Activated CD8-positive, alpha-beta memory T cell treated with anti-CD3 and anti-CD28 coated beads, Interleukin-2, amount 10 ng/mL, durations not matched to agents 7 days and 5 days (primary cell): ENCODE results near the gene WSB1. TPM values are rescaled to one million over a fixed set of nuclear protein-coding genes. Genes with fewer than 3 reads are reported as not detected.
"Not testable (repeated sequence)": the region's sequence is repeated elsewhere in the genome, so short reads cannot be mapped to it uniquely, and the experiment has no call there.

Experiments
- ATAC-seq: fragments of 150-1000 bp; cut with Tn5 transposase; one replicate; pipeline ENCODE4 v1.10.0; 2021; ENCODE audit warnings: moderate library complexity
- CTCF ChIA-PET: fragments of 350-600 bp; sonication (Branson Sonifier 250); formaldehyde crosslinking; loops from one replicate; lab custom pipeline; 2021; ENCODE audit warnings: antibody characterized with exemption; lab: Charles Lee
- DNase-seq: peaks from one replicate; pipeline ENCODE4 v3.0.0-alpha.2; 2020
- H3K27ac Mint-ChIP-seq: one replicate; pipeline ENCODE4 v1.8.0; 2021; ENCODE audit warnings: mild to moderate bottlenecking, mixed read lengths
- H3K27me3 Mint-ChIP-seq: one replicate; pipeline ENCODE4 v1.8.0; 2021; ENCODE audit warnings: mixed read lengths
- H3K36me3 Mint-ChIP-seq: one replicate; pipeline ENCODE4 v1.8.0; 2021; ENCODE audit warnings: mild to moderate bottlenecking, mixed read lengths
- H3K4me1 Mint-ChIP-seq: one replicate; pipeline ENCODE4 v1.8.0; 2021; ENCODE audit warnings: mixed read lengths
- H3K4me3 Mint-ChIP-seq: one replicate; pipeline ENCODE4 v1.8.0; 2021; ENCODE audit warnings: mild to moderate bottlenecking, moderate library complexity, mixed read lengths
- H3K9me3 Mint-ChIP-seq: one replicate; pipeline ENCODE4 v1.8.0; 2022; ENCODE audit warnings: low read depth, mixed read lengths
- total RNA-seq, 2 experiments: library from RNA; stranded (reverse); gene quantifications; one replicate each; pipeline ENCODE4 v1.2.3, GENCODE V29; 2021

The WSB1 gene
- total RNA-seq, 2 experiments from 2014 or later, result 109 to 177 TPM

GRCh38 chr17:27264068-27264812 is 29.7 kb upstream of the WSB1 start:
- DNase-seq (no peak), ATAC-seq (no peak)
- no peaks in the 10 kb centered on the region for H3K36me3 Mint-ChIP-seq
- CTCF ChIA-PET, result no interaction called here
- H3K27ac Mint-ChIP-seq, result no peak overlapping the region
- H3K27me3 Mint-ChIP-seq, result peaks cover 23% of the 10 kb centered on the region
- H3K9me3 Mint-ChIP-seq, result no peaks in the 10 kb centered on the region
- H3K4me3 Mint-ChIP-seq, result no peak overlapping the region
- no peaks in the 10 kb centered on the region for H3K4me1 Mint-ChIP-seq

DNA sequence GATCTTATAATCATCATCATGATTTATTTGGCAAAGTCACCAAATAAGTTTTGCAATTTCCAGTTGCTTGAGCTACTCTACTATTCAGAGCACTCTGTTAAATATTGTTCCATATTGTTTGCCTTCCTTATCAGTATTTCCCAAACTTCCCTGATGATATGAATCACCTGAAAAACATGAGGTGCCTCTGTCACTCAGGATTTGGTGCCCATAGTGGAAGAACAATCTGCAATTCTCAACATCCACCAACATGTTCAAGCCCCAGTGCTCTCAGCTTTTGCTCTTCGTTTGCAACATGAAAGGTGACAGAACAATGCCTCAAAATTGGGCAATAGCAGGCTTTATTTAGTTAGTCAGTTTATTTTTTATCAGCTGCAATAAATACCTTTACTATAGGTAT is 28.6 kb upstream of the WSB1 start:
- Mint-ChIP-seq H3K27me3 (peaks cover 31% of the 10 kb centered on the region), H3K4me3 (no peak overlapping the region), H3K27ac (no peak overlapping the region), H3K36me3 (no peaks in the 10 kb centered on the region), H3K4me1 (no peaks in the 10 kb centered on the region), H3K9me3 (no peaks in the 10 kb centered on the region)
- ATAC-seq (no peak), DNase-seq (no peak)
- CTCF ChIA-PET, result interaction anchor here (1.6 kb wide), 1 partner anchor 68 kb away, joined by 5 read pairs; no protein-coding TSS in a partner anchor

- ATAC-seq, result no peak
- CTCF ChIA-PET, result interaction anchor here (1.6 kb wide), 1 partner anchor 67 kb away, joined by 5 read pairs; no protein-coding TSS in a partner anchor
- H3K27me3 Mint-ChIP-seq, result peaks cover 31% of the 10 kb centered on the region
- no peaks in the 10 kb centered on the region for H3K4me1 Mint-ChIP-seq
- DNase-seq, result no peak
- H3K9me3 Mint-ChIP-seq, result no peaks in the 10 kb centered on the region
- no peak overlapping the region for H3K27ac Mint-ChIP-seq
- H3K4me3 Mint-ChIP-seq, result no peak overlapping the region
- H3K36me3 Mint-ChIP-seq, result no peaks in the 10 kb centered on the region
Measured at GRCh38 chr17:27266228-27266627, 27.7 kb upstream of the WSB1 start.

DNA sequence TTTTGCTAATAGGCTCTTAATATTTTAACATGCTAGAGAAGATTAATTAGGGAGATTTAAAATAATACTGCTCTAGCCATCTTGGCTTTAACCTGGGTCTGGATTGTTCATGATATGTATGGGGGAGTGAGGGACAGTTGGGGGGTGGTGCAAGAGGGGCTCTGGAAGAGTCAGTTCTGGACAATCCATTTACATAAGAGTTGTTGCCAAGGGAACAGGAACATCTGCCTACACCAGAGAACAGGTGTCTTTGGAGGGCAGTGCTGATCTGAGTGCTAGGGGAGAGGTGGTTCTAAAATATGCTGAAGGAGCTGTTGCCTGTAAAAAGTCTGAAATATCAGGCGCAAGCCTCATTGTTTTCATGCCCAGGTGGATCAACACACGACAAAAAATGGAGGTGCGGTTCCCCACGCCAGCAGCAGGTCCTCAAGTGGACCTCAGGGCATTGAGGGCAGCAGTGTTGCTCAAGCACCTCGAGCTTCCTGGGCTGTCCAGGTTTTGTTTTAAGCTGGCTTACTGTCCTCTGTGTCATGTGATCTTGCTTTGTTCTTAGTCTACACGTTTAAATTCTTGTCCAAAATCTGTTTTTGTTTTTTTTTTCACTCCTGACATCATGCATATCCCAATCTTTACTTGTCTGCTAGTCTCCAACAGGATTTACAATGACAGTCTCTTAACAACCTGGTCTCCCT is 25.4 kb upstream of the WSB1 start:
- peaks cover 24% of the 10 kb centered on the region for H3K27me3 Mint-ChIP-seq
- no peaks in the 10 kb centered on the region for H3K36me3 Mint-ChIP-seq
- DNase-seq (no peak), ATAC-seq (no peak)
- CTCF ChIA-PET, result no interaction called here
- no peak overlapping the region for H3K4me3 Mint-ChIP-seq
- no peak overlapping the region for H3K27ac Mint-ChIP-seq
- no peaks in the 10 kb centered on the region for H3K9me3 Mint-ChIP-seq
- H3K4me1 Mint-ChIP-seq, result no peaks in the 10 kb centered on the region

DNA sequence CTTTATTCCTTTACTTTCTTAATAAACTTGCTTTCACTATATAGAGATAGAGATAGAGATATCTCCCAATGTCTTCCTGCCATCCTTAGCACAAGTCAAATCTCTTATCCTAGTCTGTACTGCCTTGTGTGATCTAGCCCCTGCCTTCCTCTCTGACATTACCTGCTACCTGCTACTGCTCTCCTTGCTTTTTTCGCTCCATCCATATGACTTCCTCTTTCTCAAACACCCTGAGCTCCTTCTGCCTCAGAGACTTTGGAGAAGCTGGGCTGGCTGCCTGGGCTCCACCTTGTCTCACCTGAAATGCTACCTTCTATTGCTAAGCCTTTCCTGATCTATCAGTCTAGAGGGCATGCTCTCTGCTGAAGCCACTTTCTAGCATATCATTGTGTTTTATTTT is 24.7 kb upstream of the WSB1 start:
- DNase-seq (no peak), ATAC-seq (no peak)
- Mint-ChIP-seq H3K9me3 (no peaks in the 10 kb centered on the region), H3K36me3 (no peaks in the 10 kb centered on the region), H3K4me3 (no peak overlapping the region), H3K4me1 (no peaks in the 10 kb centered on the region), H3K27ac (no peak overlapping the region), H3K27me3 (peaks cover 24% of the 10 kb centered on the region)
- CTCF ChIA-PET, result interaction anchor here (1.7 kb wide), 1 partner anchor 330 kb away, joined by 3 read pairs; no protein-coding TSS in a partner anchor

DNA sequence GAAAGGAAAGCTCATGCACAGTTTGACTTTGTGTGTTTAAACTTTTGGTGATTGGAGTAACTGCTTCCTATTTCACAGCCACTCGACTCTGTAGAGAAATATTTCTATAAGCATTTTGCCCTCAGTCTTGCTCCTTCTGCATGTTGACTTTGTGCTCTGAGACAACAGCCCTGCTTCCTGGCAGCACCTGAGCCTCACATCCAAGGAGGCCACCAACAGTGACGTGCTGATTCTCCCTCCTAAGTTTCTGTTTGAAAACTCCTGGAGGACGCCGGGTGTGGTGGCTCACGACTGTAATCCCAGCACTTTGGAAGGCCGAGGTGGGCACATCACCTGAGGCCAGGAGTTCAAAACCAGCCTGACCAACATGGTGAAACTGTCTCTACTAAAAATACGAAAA is 23.9 kb upstream of the WSB1 start:
- peaks cover 22% of the 10 kb centered on the region for H3K27me3 Mint-ChIP-seq
- no peaks in the 10 kb centered on the region for H3K36me3 Mint-ChIP-seq
- H3K4me3 Mint-ChIP-seq, result no peak overlapping the region
- no peaks in the 10 kb centered on the region for H3K9me3 Mint-ChIP-seq
- no peak overlapping the region for H3K27ac Mint-ChIP-seq
- no peak for DNase-seq
- no peak for ATAC-seq
- no peaks in the 10 kb centered on the region for H3K4me1 Mint-ChIP-seq
- CTCF ChIA-PET, result interaction anchor here (1.7 kb wide), 1 partner anchor 329 kb away, joined by 3 read pairs; no protein-coding TSS in a partner anchor

DNA sequence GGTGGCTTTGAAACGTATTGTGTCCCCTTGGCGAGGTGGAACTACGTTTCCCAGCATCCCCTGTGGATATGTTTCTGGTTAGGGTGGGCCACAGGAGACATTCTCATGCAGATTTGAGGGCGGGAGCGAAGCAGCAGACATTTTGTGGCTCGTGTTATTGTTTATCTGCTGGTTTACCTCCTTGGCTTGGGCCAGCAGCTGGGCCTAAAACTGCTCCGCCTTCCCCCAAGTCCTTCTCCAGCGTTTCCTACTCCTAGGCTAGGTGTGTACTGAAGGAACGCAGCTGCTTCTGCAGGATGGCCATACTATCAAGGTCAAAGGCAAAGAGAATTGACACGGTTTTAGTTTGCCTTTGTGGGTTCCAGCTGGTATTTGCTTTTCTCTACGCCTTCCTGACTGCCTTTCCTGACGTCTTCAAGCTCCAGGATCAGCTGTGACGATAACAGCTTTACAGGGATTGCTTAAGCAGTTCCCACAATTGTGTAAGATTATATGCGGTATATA is 17.2 kb upstream of the WSB1 start:
- Mint-ChIP-seq H3K36me3 (no peaks in the 10 kb centered on the region), H3K4me1 (no peaks in the 10 kb centered on the region), H3K27me3 (peaks cover 3% of the 10 kb centered on the region), H3K27ac (no peak overlapping the region), H3K4me3 (no peak overlapping the region), H3K9me3 (no peaks in the 10 kb centered on the region)
- no peak for DNase-seq
- no peak for ATAC-seq
- CTCF ChIA-PET, result interaction anchor here (1.1 kb wide), 2 partner anchors 16 to 56 kb away, joined by 3 to 4 read pairs; no protein-coding TSS in a partner anchor

DNA sequence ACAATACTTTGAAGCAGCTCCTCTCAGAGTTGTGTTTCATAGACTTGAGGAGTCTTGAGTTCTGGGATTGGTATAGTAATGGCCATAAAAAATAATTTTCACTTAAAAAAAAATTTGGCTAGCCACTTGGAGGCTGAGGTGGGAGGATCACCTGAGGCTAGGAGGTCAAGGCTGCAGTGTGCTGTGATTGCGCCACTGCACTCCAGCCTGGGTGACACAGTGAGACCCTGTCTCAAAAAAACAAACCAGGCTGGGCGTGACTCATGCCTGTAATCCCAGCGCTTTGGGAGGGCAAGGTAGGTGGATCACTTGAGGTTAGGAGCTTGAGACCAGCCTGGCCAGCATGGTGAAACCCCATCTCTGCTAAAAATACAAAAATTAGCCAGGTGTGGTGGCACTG is 14.8 kb upstream of the WSB1 start:
- ATAC-seq, DNase-seq, H3K36me3 Mint-ChIP-seq, H3K27ac Mint-ChIP-seq, H3K27me3 Mint-ChIP-seq, H3K4me1 Mint-ChIP-seq, H3K9me3 Mint-ChIP-seq, H3K4me3 Mint-ChIP-seq, CTCF ChIA-PET: not testable (repeated sequence)

DNA sequence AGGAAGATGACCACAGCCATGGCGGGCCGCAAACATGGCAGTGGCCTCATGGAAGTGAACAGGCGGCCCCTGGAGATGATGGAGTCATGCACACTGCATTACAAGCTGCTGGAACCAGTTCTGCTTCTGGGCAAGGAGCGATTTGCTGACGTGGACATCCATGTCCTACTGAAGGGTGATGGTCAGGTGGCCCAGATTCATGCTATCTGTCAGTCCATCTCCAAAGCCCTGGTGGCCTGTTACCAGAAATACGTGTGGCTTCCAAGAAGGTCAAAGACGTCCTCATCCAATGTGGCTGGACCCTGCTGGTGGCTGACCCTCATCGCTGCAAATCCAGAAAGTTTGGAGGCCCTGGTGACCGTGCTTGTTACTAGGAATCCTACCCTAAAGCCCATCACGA is 13.4 kb upstream of the WSB1 start:
- no peaks in the 10 kb centered on the region for H3K4me1 Mint-ChIP-seq
- H3K27ac Mint-ChIP-seq, result no peak overlapping the region
- CTCF ChIA-PET, result no interaction called here
- H3K36me3 Mint-ChIP-seq, result no peaks in the 10 kb centered on the region
- H3K4me3 Mint-ChIP-seq, result no peak overlapping the region
- DNase-seq, result no peak
- H3K9me3 Mint-ChIP-seq, result no peaks in the 10 kb centered on the region
- H3K27me3 Mint-ChIP-seq, result peaks cover 9% of the 10 kb centered on the region
- no peak for ATAC-seq

GRCh38 chr17:27281438-27281837 is 12.5 kb upstream of the WSB1 start:
- CTCF ChIA-PET, result interaction anchor here (0.7 to 1.4 kb wide), 3 partner anchors 36 to 371 kb away, joined by 3 read pairs; no protein-coding TSS in a partner anchor
- DNase-seq (no peak), ATAC-seq (no peak)
- H3K4me1 Mint-ChIP-seq, result no peaks in the 10 kb centered on the region
- no peaks in the 10 kb centered on the region for H3K36me3 Mint-ChIP-seq
- no peak overlapping the region for H3K4me3 Mint-ChIP-seq
- no peaks in the 10 kb centered on the region for H3K9me3 Mint-ChIP-seq
- H3K27me3 Mint-ChIP-seq, result peaks cover 9% of the 10 kb centered on the region
- no peak overlapping the region for H3K27ac Mint-ChIP-seq

GRCh38 chr17:27282054-27282551 is 11.8 kb upstream of the WSB1 start:
- DNase-seq (no peak), ATAC-seq (no peak)
- Mint-ChIP-seq H3K36me3 (no peaks in the 10 kb centered on the region), H3K27me3 (peaks cover 9% of the 10 kb centered on the region), H3K4me1 (no peaks in the 10 kb centered on the region), H3K4me3 (no peak overlapping the region), H3K9me3 (no peaks in the 10 kb centered on the region), H3K27ac (no peak overlapping the region)
- CTCF ChIA-PET, result interaction anchor here (0.7 to 1.4 kb wide), 3 partner anchors 36 to 370 kb away, joined by 3 read pairs; no protein-coding TSS in a partner anchor

DNA sequence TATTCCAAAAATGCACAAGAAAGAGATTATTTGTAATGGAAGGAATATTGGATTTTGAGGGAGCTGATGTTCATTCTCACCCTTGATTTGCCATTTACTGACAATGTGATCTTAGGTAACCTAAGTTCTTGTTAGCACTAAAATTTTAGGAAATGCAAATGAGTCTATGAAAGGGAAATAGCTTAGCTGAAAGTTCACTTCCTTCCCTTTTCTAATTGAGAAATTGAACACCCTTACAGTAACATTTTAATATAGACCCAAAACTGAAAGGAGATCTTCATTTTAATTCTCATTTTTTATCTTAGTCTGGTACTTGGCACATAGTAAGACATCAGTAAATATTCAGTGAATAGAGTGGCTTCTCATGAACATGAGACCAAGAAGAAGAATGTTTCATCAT is 10.9 kb upstream of the WSB1 start:
- no peak overlapping the region for H3K4me3 Mint-ChIP-seq
- CTCF ChIA-PET, result interaction anchor here (1.4 kb wide), 1 partner anchor 37 kb away, joined by 3 read pairs; no protein-coding TSS in a partner anchor
- no peak overlapping the region for H3K27ac Mint-ChIP-seq
- H3K9me3 Mint-ChIP-seq, result no peaks in the 10 kb centered on the region
- H3K36me3 Mint-ChIP-seq, result no peaks in the 10 kb centered on the region
- no peak for ATAC-seq
- no peak for DNase-seq
- H3K4me1 Mint-ChIP-seq, result no peaks in the 10 kb centered on the region
- peaks cover 10% of the 10 kb centered on the region for H3K27me3 Mint-ChIP-seq

DNA sequence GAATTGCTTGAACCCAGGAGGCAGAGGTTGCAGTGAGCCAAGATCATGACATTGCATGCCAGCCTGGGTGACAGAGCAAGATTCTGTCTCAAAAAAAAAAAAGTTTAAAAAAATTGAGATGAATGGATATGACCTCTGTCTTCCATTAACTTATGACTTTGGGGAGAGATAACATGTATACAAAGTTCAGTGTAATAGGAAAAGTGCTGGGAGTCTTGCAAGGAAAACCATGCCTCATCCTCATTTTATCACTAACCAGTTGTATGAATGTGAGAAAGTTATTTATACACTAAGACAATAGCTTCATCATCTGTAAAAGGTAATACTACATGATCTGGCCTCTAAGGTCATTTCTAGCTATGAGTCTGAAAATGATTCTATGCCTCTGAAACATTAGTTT is 10.2 kb upstream of the WSB1 start:
- CTCF ChIA-PET, result no interaction called here
- no peak for DNase-seq
- Mint-ChIP-seq H3K4me3 (no peak overlapping the region), H3K27me3 (peaks cover 13% of the 10 kb centered on the region), H3K4me1 (no peaks in the 10 kb centered on the region), H3K9me3 (no peaks in the 10 kb centered on the region), H3K36me3 (no peaks in the 10 kb centered on the region), H3K27ac (no peak overlapping the region)
- no peak for ATAC-seq
